Measurements from ENCODE around the gene GJB2.

GJB2 gene

GRCh38 chr13:20149762-20150161 lies 43.0 kb downstream of the GJB2 start:
- Histone ChIP-seq H3K9ac (ENCODE audit: low read depth, low read length) (no peak overlapping the region), H3K27ac (ENCODE audit: low read depth, low read length) (no peak overlapping the region), H3K27me3 (ENCODE audit: control insufficient read depth, insufficient read depth, low read length) (no peaks in the 10 kb centered on the region), H3K9me3 (ENCODE audit: control insufficient read depth, insufficient read depth, low read length) (no peaks in the 10 kb centered on the region), H3K4me3 (ENCODE audit: low read depth, low read length) (no peak overlapping the region), H3K4me1 (ENCODE audit: control insufficient read depth, insufficient read depth, low read length) (0 out of 2 replicates have a peak, but pooled peaks cover 6% of the 10 kb centered on the region), H3K36me3 (ENCODE audit: control insufficient read depth, insufficient read depth, low read length) (no peaks in the 10 kb centered on the region)

- Histone ChIP-seq H3K4me1 (ENCODE audit: control insufficient read depth, insufficient read depth, low read length) (0 out of 2 replicates have a peak, but pooled peaks cover 6% of the 10 kb centered on the region), H3K4me3 (ENCODE audit: low read depth, low read length) (no peak overlapping the region), H3K27ac (ENCODE audit: low read depth, low read length) (no peak overlapping the region), H3K9me3 (ENCODE audit: control insufficient read depth, insufficient read depth, low read length) (no peaks in the 10 kb centered on the region), H3K27me3 (ENCODE audit: control insufficient read depth, insufficient read depth, low read length) (no peaks in the 10 kb centered on the region), H3K36me3 (ENCODE audit: control insufficient read depth, insufficient read depth, low read length) (no peaks in the 10 kb centered on the region), H3K9ac (ENCODE audit: low read depth, low read length) (no peak overlapping the region)
These were observed 44.1 kb downstream of the GJB2 start for GRCh38 chr13:20148501-20149183.

- H3K4me3 ChIP-seq (ENCODE audit: low read depth, low read length) = no peak overlapping the region
- H3K27ac ChIP-seq (ENCODE audit: low read depth, low read length) = no peak overlapping the region
- H3K9ac ChIP-seq (ENCODE audit: low read depth, low read length) = no peak overlapping the region
- H3K4me1 ChIP-seq (ENCODE audit: control insufficient read depth, insufficient read depth, low read length) = 0 out of 2 replicates have a peak, but pooled peaks cover 6% of the 10 kb centered on the region
- H3K9me3 ChIP-seq (ENCODE audit: control insufficient read depth, insufficient read depth, low read length) = no peaks in the 10 kb centered on the region
- H3K27me3 ChIP-seq (ENCODE audit: control insufficient read depth, insufficient read depth, low read length) = no peaks in the 10 kb centered on the region
- H3K36me3 ChIP-seq (ENCODE audit: control insufficient read depth, insufficient read depth, low read length) = no peaks in the 10 kb centered on the region
These were observed 46.4 kb downstream of the GJB2 start for GRCh38 chr13:20146381-20146780.

GRCh38 chr13:20145521-20145920 lies 47.2 kb downstream of the GJB2 start:
- Histone ChIP-seq H3K9ac (ENCODE audit: low read depth, low read length) (no peak overlapping the region), H3K4me1 (ENCODE audit: control insufficient read depth, insufficient read depth, low read length) (0 out of 2 replicates have a peak, but pooled peaks cover 6% of the 10 kb centered on the region), H3K4me3 (ENCODE audit: low read depth, low read length) (no peak overlapping the region), H3K27me3 (ENCODE audit: control insufficient read depth, insufficient read depth, low read length) (no peaks in the 10 kb centered on the region), H3K9me3 (ENCODE audit: control insufficient read depth, insufficient read depth, low read length) (no peaks in the 10 kb centered on the region), H3K27ac (ENCODE audit: low read depth, low read length) (no peak overlapping the region), H3K36me3 (ENCODE audit: control insufficient read depth, insufficient read depth, low read length) (no peaks in the 10 kb centered on the region)

GRCh38 chr13:20144141-20144850 lies 48.4 kb downstream of the GJB2 start:
- Histone ChIP-seq H3K9ac (ENCODE audit: low read depth, low read length) (no peak overlapping the region), H3K4me1 (ENCODE audit: control insufficient read depth, insufficient read depth, low read length) (0 out of 2 replicates have a peak, but pooled peaks cover 6% of the 10 kb centered on the region), H3K4me3 (ENCODE audit: low read depth, low read length) (no peak overlapping the region), H3K27ac (ENCODE audit: low read depth, low read length) (no peak overlapping the region), H3K27me3 (ENCODE audit: control insufficient read depth, insufficient read depth, low read length) (no peaks in the 10 kb centered on the region), H3K9me3 (ENCODE audit: control insufficient read depth, insufficient read depth, low read length) (no peaks in the 10 kb centered on the region), H3K36me3 (ENCODE audit: control insufficient read depth, insufficient read depth, low read length) (no peaks in the 10 kb centered on the region)

GRCh38 chr13:20142927-20143480 lies 49.7 kb downstream of the GJB2 start:
- no peak overlapping the region for H3K9ac ChIP-seq (ENCODE audit: low read depth, low read length)
- H3K9me3 ChIP-seq (ENCODE audit: control insufficient read depth, insufficient read depth, low read length) = no peaks in the 10 kb centered on the region
- no peaks in the 10 kb centered on the region for H3K36me3 ChIP-seq (ENCODE audit: control insufficient read depth, insufficient read depth, low read length)
- no peak overlapping the region for H3K27ac ChIP-seq (ENCODE audit: low read depth, low read length)
- no peak overlapping the region for H3K4me3 ChIP-seq (ENCODE audit: low read depth, low read length)
- peaks cover 5% of the 10 kb centered on the region for H3K27me3 ChIP-seq (ENCODE audit: control insufficient read depth, insufficient read depth, low read length)
- 0 out of 2 replicates have a peak, but pooled peaks cover 6% of the 10 kb centered on the region for H3K4me1 ChIP-seq (ENCODE audit: control insufficient read depth, insufficient read depth, low read length)

GRCh38 chr13:20142023-20142926 lies 50.5 kb downstream of the GJB2 start:
- H3K9ac ChIP-seq (ENCODE audit: low read depth, low read length) = no peak overlapping the region
- 0 out of 2 replicates have a peak, but pooled peaks cover 5% of the 10 kb centered on the region for H3K4me1 ChIP-seq (ENCODE audit: control insufficient read depth, insufficient read depth, low read length)
- no peak overlapping the region for H3K4me3 ChIP-seq (ENCODE audit: low read depth, low read length)
- H3K9me3 ChIP-seq (ENCODE audit: control insufficient read depth, insufficient read depth, low read length) = no peaks in the 10 kb centered on the region
- peaks cover 12% of the 10 kb centered on the region for H3K27me3 ChIP-seq (ENCODE audit: control insufficient read depth, insufficient read depth, low read length)
- H3K36me3 ChIP-seq (ENCODE audit: control insufficient read depth, insufficient read depth, low read length) = no peaks in the 10 kb centered on the region
- no peak overlapping the region for H3K27ac ChIP-seq (ENCODE audit: low read depth, low read length)

GRCh38 chr13:20141238-20142022 lies 51.3 kb downstream of the GJB2 start:
- Histone ChIP-seq H3K9me3 (ENCODE audit: control insufficient read depth, insufficient read depth, low read length) (no peaks in the 10 kb centered on the region), H3K27ac (ENCODE audit: low read depth, low read length) (no peak overlapping the region), H3K27me3 (ENCODE audit: control insufficient read depth, insufficient read depth, low read length) (peaks cover 20% of the 10 kb centered on the region), H3K4me1 (ENCODE audit: control insufficient read depth, insufficient read depth, low read length) (no peaks in the 10 kb centered on the region), H3K36me3 (ENCODE audit: control insufficient read depth, insufficient read depth, low read length) (no peaks in the 10 kb centered on the region), H3K9ac (ENCODE audit: low read depth, low read length) (no peak overlapping the region), H3K4me3 (ENCODE audit: low read depth, low read length) (no peak overlapping the region)

- Histone ChIP-seq H3K27me3 (ENCODE audit: control insufficient read depth, insufficient read depth, low read length) (peaks cover 22% of the 10 kb centered on the region), H3K4me1 (ENCODE audit: control insufficient read depth, insufficient read depth, low read length) (no peaks in the 10 kb centered on the region), H3K9ac (ENCODE audit: low read depth, low read length) (no peak overlapping the region)
These were observed 52.3 kb downstream of the GJB2 start for GRCh38 chr13:20140487-20140886.

GRCh38 chr13:20137875-20138274 lies 54.9 kb downstream of the GJB2 start:
- Histone ChIP-seq H3K4me1 (ENCODE audit: control insufficient read depth, insufficient read depth, low read length) (no peaks in the 10 kb centered on the region), H3K4me3 (ENCODE audit: low read depth, low read length) (no peak overlapping the region), H3K9me3 (ENCODE audit: control insufficient read depth, insufficient read depth, low read length) (no peaks in the 10 kb centered on the region), H3K27me3 (ENCODE audit: control insufficient read depth, insufficient read depth, low read length) (peaks cover 22% of the 10 kb centered on the region), H3K27ac (ENCODE audit: low read depth, low read length) (no peak overlapping the region), H3K36me3 (ENCODE audit: control insufficient read depth, insufficient read depth, low read length) (no peaks in the 10 kb centered on the region), H3K9ac (ENCODE audit: low read depth, low read length) (no peak overlapping the region)

More at GRCh38 chr13:20140487-20140886, 52.3 kb downstream of the GJB2 start:
- Histone ChIP-seq H3K9me3 (ENCODE audit: control insufficient read depth, insufficient read depth, low read length) (no peaks in the 10 kb centered on the region), H3K4me3 (ENCODE audit: low read depth, low read length) (no peak overlapping the region), H3K27ac (ENCODE audit: low read depth, low read length) (no peak overlapping the region), H3K36me3 (ENCODE audit: control insufficient read depth, insufficient read depth, low read length) (no peaks in the 10 kb centered on the region)

All from HUES48 (cell line).